GM18507 (cell line): Measurements from ENCODE around the gene EPHB2.

Experiments used
- DNase-seq: peaks from one replicate; pipeline ENCODE4 v3.0.0; 2011; ENCODE audit warnings: low read depth; ENCODE audit not compliant: insufficient read length; ENCODE audit errors: extremely low spot score
- FAIRE-seq: peaks from 2 replicates; lab custom pipeline; 2011; peaks lifted over from hg19 to GRCh38; lab: Jason Lieb, UNC

EPHB2 gene

DNA sequence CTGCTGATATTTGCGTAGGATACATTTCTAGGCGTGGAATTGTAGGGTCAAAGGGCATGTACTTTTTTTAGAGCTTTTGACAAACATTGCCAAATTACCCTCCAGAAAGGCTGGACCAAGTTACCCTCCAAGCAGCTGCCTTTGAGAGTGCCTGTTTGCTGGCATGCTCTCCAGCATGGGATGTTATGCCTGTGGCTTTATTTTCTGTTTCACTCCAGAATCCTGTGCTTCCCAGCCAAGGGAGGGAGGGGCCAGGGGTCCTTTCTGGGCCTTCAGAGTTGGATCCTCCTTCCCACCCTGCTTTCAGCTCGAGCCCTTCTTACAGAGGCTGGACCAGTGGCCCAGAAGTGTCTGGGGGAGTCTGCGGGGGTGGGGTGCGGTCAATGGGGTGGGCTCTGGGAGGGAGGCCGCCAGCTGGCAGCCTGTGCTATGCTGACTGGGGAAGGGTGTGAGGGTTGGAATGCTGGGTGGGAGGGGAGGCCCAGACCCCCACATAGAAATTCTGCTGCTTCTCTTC lies 81.2 kb downstream of the EPHB2 start:
- no peak for DNase-seq
- no peak for FAIRE-seq

DNA sequence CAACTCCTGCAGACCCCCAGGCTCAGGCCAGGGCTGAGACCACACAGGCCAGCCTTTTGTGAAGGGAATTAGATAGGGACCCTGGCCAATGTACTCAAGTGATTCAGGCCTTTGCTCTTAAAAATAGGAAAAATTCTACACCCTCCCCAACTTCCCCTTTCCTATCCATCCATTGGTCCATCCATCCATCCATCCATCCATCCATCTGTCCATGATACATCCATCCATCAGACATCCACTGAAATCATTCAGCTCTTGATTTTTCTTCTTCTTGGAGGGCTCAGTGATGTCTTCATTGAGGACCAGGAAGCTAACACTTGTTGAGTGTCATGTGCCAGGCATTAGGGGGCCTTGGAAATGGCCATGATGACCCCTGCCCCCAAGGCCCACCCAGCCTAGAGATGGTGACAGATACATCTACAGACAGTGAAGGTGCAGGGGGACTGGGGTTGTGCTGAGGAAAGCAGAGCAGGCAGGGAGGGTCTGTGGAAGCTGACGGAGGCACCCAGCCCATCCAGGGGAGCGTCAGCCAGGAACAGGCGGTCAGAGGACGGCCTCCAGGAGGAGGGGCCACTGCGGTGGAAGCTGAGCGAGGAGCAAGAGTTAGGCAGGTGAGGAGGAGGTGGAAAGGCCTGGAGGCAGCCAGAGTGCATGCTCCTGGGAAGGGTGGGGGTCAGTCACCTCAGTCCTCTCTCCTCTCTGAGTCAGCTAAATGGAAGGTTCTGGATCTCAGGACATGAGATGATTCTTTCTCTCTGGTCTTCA lies 81.9 kb downstream of the EPHB2 start:
- FAIRE-seq (no peak), DNase-seq (no peak)

DNA sequence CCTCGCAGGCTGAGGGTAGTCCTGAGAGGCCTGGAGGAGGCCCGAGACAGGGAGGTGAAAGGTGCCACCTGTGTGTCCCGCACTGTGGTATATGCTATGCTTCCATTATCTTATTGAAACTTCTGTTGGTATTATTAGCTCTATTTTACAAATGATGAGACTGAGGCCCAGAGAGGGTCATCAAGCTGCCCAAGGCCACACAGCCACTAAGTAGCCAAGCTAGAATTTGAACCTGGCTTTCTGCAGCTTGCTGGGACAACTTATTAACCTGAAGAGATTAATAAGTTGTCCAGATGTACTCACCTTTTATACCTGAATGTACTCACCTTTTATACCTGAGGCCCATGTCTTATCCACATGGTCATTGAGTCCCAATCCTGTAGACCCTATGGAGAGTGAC lies 83.0 kb downstream of the EPHB2 start:
- no peak for FAIRE-seq

DNA sequence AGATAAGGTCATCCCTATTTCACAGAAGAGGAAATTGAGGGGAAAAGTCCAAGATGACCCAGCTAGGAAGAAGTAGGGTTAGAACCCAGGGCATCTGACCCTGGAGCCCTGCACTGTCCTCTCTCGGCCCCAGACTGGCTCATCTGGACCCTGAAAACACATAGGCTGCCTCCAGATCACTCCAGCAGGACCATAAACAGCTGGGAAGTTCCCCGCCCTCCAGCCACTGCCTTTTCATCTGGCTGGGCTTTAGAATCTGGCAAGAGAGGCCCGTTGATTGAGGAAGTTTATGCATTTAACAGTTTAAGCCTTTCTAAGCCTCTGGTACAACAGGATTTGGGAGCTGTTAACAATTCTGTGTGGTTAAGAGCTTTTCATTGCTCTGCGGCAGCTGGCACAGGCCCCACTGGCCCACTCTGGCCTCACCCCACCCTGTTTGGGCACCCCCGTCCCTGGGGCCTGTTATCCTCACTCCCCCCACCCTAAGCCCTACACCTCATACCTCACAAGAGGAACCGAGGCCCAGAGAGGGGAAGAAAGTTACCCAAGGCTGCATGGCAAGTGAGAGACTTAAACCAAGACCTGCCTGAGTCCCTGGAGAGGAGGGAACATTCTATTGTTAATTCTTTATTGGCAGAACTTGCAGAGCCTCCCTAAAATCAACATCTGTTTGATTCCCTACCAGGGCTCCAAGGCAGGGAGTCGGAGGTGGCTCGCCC lies 84.2 kb downstream of the EPHB2 start:
- FAIRE-seq (no peak), DNase-seq (no peak)

More for the DNA sequence above, 83.0 kb downstream of the EPHB2 start:
- DNase-seq: no peak

DNA sequence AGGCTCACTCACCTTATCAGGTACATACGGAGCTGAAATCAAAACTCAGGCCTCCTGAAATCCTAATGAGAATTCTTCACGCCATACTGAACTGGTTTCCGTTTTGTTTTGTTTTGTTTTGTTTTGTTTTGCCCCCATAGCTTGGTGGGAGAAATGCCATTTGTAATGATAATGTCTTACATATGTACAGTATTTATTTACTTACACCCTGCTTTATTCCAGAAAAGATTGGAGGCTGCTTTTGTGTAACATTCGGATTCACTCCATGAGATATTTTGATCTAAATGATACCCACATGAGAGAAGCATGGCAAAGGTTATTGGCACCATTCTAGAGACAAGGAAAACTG lies 84.7 kb downstream of the EPHB2 start:
- no peak for DNase-seq
- no peak for FAIRE-seq

DNA sequence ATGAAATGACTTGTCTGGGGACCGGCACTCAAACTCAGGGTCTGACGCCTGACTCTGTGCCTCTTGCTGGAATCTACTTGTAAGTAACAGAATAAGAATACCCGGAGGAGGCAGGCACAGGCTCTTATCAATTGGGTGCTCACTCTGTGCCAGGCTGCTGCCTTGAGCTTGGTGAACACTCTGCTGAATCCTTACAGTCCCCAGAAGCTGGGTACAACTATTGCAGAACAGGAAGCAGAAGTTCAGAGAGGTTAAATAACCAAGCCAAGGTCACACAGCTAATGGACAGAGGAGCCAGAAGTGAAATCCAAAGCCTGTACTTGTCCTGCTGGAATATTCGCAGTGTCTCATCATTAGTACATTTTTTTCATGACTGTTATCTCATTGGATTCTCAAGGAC lies 86.0 kb downstream of the EPHB2 start:
- FAIRE-seq (no peak), DNase-seq (no peak)

DNA sequence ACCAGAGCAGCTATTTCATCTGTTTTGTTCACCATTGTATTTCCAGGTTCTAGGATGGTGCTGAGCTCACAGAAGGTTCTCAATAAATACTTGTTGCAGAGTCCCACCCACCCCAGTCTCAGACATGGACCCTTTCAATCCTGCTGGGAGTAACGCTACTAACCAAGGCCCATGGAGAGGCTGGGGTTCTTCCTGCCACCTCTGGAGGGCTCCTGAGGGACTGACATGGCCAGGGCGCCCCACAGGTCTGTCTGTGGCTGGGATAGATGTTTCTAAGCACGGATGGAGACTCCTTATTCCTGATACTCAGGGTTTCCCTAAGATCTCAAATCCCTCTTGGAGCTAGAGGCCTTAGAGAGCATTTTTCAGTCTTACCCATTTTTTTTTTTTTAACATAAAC lies 87.4 kb downstream of the EPHB2 start:
- no peak for DNase-seq
- no peak for FAIRE-seq

DNA sequence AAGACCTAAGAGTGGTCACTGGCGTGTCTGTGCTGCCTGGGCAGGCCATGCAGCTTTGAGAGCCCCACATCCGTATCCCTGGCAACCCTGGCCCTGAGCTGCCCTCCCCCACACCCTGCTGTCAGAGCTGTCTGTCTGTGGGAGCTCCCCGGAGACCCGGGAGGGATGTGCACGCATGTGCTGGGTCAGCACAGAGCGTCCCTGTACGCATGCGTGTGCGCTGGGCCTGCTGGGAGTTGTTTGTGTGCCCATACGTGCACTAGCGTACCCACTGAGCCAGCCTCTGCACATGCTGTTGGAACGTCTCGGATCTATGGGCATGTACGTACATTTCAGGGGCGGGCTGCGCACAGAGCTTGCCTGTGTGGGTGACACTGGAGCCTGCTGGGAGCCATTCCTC lies 89.3 kb downstream of the EPHB2 start:
- FAIRE-seq (no peak), DNase-seq (no peak)

DNA sequence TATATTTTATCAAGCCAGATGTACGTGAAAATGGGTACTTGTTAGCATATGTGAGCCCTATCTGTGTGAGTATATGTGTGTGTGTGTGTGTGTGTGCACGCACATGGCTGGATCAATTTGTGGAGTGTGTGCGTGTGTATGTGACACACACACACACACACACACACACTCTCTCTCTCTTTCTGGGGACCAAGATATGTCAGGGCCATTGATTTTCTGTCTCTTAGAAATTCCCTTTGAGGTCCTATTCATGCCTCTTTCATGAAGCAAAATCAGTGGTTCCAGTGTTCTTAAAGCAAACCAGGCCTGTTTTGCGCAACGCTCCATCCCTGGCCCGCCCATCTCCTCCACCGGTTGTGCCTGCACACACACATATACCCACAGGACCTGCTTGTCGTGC lies 90.0 kb downstream of the EPHB2 start:
- no peak for DNase-seq
- FAIRE-seq: no peak

DNA sequence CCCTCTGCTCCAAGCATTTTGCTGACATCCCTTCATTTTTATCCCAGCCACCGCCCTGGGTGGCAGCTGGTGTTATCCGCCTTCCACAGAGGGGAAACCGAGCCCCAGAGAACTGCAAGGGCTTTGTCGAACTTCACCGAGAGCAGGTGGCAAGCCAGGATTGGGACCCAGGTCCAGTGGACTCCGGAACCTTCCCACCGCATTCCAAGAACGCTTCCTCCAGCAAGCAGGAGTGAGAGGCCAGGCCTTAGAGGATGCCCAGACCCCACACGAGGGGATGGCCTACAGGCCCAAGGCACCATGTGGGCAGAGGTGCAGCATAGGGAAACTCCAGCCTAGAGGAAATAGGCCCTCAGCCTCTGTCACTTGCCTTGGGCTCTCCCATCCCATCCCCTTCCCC lies 90.7 kb downstream of the EPHB2 start:
- no peak for FAIRE-seq
- no peak for DNase-seq

DNA sequence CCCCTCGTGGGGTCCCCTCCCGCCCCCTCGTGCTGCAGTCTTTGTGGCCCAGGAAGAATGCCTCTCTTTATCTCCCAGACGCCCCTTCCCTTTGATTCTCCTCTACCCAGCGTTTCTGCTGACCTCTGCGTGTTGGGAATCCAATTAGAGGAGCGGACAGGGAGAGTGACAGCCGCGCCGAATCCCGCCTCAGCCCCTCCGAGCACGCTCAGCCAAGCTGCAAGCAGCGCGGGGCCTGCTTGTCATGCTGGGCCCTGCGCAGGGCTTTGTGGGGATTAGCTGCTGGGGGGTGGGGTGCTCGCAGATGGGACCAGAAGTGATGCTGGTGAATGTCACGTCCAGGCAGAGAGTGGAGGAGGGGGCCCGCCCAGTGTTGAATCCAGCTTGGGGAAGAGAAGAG lies 91.1 kb downstream of the EPHB2 start:
- DNase-seq (no peak), FAIRE-seq (no peak)

DNA sequence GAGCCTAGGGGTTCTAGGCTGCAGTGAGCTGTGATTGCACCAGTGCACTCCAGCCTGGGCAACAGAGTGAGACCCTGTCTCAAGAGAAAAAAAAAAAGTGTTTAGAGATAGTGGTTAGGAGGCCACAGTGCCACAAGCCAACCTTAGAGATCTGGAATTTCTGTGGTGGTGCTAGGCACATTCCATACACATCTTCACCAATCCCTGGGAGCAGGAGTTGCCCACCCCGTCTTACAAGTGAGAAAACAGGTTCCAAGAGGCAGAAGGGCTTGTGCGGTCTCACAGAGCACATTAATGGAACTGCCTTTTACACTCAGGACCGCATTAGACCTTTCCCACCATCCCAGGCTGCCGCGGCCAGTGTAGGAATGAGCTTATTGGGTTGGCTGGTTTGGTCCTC lies 93.2 kb downstream of the EPHB2 start:
- DNase-seq (no peak), FAIRE-seq (no peak)

DNA sequence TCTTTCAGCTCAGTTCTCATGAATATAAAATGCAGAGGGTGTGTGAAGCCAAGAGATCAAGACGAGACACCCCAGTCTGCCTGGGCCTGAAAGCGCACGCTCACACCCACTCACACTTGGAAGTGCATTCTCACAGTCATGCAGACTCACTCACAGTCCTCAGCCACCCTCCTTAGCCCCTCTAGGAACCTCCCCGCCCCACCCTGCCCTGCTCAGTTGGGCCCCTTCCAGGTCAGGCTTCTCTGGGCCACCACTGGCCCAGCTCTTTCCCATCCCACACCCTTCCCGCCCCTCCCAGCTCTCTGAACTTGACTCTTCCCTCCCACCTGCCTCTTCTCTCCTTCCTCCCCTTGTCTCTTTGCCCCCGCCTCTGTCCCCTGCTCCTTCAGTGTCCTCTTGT lies 93.8 kb downstream of the EPHB2 start:
- FAIRE-seq: no peak

DNA sequence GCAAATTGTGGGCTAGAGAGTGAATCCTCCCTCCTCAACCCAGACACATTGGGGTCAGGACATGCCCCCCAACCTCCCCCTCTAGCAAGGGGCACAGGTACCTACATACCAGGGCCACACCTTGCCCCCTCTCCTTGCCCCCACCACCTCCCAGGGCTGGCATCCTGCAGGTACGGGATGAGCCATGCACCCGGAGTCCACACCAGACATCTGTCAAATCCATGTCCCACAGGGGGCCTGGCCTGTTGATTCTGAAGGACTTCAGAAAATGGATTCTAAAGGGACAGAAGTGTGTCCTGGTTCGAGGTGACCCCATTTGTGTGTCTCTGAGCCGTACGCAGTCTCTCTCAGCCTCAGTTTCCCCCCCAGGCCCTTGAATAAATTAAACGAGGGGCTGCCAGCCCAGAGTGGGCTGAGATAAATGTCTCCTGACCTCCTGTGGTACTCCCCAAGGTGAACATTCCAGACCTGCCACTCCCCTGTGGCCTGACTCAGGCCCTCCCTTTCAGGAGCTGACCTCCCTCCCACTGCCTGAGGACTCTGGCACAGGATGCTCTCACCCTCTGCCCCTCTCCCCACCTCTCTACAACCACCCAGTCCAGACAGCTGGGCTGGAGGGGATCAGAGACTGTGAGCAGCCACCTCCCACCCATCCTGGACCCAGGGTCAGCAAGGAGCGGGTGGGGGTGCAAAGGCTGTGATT lies 94.5 kb downstream of the EPHB2 start:
- DNase-seq: no peak
- no peak for FAIRE-seq

More for the DNA sequence above, 93.8 kb downstream of the EPHB2 start:
- no peak for DNase-seq

DNA sequence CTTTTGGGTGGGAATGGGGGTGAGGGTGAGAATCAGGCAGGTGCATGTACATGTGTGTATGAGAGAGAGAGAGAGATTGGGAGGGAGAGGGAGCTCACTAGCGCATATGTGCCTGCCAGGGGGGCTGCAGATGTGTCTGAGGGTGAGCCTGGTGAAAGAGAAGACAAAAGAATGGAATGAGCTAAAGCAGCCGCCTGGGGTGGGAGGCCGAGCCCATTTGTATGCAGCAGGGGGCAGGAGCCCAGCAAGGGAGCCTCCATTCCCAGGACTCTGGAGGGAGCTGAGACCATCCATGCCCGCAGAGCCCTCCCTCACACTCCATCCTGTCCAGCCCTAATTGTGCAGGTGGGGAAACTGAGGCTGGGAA lies 95.0 kb downstream of the EPHB2 start:
- no peak for FAIRE-seq
- DNase-seq: no peak

DNA sequence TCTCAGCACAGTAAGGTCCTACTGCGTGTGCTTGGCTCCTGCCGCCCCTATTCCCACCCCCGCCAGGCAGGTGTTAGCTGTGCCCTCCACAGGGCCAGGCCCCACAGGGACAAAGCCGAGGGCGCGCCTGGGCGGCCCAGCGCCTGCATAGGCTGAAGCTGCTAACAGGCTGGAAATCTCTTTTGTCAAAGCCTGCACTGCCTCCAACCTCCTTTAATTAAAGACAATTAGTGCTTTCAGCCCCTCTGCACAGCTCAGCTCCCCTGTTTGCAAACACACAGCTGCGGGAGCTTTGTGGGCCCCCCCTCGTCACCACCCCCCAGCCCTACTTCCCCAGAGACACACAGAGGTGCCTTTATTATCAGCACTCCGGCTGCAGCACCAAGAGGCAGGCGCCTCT lies 95.9 kb downstream of the EPHB2 start:
- FAIRE-seq (no peak), DNase-seq (no peak)

DNA sequence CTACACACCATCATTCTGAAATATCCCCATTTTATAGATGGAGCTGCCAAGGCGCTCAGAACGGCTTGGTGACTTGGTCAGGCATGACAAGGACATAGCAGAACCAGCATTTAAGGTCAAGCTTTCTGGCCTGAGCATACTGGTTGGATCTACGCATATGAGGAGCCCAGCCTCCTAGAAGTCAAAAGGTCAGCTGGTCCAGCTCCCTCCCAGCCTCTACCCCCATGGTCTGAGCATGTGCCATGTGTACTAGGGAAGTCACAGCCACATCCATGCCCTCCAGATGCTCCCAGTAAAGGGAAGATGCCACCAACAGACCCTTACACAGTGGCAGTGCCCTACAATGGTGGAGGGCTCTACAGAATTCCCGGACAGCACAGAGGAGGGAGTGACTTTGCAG lies 96.7 kb downstream of the EPHB2 start:
- DNase-seq (no peak), FAIRE-seq (no peak)

DNA sequence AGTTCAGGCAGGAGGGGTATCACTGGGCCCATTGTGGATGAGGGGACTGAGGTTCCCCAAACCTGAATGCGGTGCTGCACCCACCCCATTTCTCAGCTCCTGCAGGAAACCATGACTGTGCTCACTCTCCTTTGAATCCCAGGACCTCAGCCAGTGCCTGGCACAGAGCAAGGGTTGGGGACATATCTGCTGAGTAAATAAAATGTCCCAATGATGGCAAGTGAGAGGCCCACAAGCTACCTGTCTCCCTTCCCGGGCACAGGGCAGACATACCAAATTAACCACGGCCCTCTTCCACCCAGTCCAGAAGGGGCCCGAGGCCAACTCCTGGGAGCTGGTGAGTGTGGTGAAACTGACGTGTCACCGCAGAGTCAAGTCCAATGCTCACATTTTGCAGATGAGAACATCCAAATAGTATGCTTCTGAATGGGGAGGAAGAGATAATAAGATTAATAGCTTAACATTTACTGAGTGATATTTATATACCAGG lies 97.6 kb downstream of the EPHB2 start:
- no peak for DNase-seq
- no peak for FAIRE-seq

DNA sequence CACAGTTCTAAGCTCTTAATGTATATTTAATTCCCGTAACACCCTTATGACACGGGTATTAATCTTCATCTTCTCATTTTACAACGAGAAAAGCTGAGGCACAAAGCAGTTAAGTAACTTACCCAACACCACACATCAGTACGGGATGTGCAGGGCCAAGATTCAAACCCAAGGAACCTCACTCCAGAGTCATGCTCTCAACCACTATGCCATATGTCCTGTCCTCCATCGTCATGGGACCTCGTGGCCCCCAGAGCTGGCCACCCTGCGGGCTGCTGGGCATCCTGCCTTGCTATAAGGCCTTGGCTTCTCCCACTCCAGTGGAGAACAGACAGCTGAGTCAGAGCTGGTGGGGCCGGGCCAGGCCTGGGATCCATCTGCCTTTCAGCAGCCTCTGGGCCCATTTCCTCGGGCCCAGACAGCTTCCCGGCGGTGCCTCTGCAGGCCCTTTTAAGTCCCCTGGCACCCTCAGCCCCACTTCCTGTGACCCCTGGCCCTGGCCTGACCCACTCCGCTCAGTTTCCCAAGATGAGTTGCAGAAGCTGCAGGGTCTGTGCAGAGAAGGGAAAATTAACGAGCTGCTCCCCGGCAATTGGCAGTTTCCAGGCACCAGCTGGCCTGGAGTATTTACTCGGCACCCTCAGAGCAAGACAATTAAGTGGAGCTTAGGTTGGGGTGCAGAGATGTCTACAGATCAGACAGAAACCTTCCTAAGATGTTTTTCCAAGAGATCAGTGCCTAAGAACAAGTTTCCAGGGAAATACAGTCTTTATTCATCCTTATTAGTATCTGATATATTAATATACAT lies 98.2 kb downstream of the EPHB2 start:
- no peak for FAIRE-seq
- DNase-seq: no peak

DNA sequence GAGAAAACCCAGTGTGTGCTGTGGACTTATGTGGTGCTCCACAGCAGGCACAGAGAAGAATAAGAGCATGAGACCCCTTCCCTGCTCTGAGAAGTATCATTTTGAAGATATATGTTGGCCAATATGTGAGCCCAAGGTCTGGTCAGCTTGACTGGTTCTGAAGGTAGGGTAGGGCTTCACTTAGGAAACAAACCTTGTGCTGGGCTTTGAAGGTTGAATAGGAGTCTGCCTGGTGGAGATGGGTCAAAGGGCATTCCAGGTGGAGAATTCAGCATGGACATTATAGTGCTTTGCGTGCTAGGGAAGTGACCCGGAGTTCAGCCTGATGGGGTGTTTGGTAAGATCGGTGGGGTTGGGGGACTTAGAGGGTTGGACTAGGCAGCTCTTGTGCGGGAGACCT lies 99.1 kb downstream of the EPHB2 start:
- DNase-seq (no peak), FAIRE-seq (no peak)
